Renal cortex interstitium (tissue), 11 donors: ENCODE measurements around the gene JMJD8. TPM values are rescaled to one million over a fixed set of nuclear protein-coding genes. Genes with fewer than 3 reads are reported as not detected.
"Not testable (repeated sequence)": the region's sequence is repeated elsewhere in the genome, so short reads cannot be mapped to it uniquely, and the experiment has no call there.

Source experiments
- DNase-seq, 11 donors: peaks; one replicate each; pipeline ENCODE4 v3.0.0-alpha.2; 2013; ENCODE audit warnings: low read depth in 9 of 11, low spot score in 4 of 11; ENCODE audit errors: extremely low read depth in 1 of 11
- polyA plus RNA-seq, 3 donors: library from polyadenylated mRNA; unstranded; fragments of 120-200 nt; gene quantifications; one replicate each; pipeline ENCODE4 v1.2.1, GENCODE V29; 2013; ENCODE audit not compliant: insufficient read length in 3 of 3

JMJD8 gene
- polyA plus RNA-seq, 3 donors: 48.7 to 73.8 (median 73.5) TPM

DNA sequence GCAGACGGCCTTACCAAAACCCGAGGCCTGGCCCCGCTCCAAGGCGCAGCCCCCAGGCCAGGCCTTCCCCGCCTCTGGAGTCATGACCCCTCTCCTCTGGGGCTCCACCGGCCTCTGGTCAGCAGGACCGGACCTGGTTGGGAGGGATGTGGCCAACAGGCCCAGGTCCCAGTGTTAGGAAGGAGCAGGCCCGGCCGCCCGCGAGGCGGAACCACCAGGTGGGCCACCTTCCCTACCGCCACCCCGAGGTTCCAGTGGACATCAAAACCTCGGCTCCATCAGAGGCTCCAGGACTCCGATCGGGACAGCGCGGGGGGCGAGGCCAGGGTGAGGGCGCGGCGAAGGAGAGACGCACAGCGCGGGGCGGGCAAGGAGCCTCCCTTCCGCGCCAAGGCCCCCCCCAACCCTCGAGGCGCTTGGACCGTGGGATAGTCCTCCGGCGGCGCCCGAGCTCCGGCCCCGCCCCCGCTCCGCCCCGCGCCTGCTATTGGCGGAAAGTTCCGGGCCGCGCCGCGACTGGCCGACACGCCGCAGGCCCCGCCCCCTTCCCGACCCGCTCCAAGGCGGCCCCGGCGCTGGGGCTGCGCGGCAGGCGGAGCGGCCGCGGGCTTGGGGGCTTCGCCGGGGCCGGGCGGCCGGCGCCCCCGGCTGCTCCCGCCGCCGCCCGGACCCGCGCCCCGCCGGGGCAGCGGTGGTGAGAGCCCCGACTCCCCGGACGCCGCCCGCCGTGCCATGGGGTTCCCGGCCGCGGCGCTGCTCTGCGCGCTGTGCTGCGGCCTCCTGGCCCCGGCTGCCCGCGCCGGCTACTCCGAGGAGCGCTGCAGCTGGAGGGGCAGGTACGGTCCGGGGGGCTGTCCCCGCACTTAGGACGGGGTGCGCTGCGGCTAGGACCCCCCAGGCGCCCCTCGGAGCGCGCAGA is 30.7 kb upstream of the JMJD8 start, which contains the start of gene METRN:
TSS of gene METRN (plus strand) at position 561 of the 919 bp plus-strand sequence. CDS start at position 733, 172 bp downstream.
- DNase-seq: peak in 9 of 11 donors; percentile 60 to 88 (median 82)

DNA sequence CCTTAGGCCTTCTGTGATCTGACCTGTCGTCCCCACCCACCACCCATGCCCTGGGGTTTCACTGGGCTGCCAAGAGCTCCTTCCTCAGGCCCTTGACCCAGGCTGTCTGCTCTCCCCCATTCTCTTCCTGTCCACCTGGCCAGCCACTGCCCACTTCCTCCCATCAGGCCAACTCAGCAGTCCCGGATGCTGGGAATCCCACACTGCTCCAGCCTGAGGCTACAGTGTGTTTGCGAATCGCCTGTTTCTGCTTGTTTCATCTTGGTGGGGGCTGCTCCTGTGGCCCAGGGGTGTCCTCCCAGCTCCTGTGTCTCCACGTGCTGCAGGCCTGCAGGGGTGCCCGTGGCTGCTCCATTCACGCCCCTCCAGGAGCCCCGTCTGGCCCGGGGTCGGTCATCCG is 29.9 kb upstream of the JMJD8 start:
- DNase-seq: no peak

DNA sequence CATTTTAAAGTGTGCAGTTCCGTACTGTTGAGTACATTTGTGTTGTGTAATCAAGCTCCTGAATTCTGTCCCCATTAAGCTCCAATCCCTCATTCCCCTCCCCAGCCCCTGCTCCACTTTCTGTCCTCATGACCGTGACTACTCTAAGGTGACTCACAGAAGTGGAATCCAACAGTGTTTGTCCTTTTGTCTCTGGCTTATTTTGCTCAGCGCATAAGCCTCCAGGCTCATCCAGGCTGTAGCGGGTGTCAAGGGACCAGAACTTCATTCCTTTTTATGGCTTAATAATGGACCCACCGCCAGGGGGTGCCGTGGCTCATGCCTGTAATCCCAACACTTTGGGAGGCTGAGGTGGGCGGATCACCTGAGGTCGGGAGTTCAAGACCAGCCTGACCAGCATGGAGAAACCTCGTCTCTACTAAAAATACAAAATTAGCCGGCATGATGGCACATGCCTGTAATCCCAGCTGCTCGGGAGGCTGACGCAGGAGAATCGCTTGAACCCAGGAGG is 28.7 kb upstream of the JMJD8 start:
- not testable (repeated sequence) for DNase-seq

DNA sequence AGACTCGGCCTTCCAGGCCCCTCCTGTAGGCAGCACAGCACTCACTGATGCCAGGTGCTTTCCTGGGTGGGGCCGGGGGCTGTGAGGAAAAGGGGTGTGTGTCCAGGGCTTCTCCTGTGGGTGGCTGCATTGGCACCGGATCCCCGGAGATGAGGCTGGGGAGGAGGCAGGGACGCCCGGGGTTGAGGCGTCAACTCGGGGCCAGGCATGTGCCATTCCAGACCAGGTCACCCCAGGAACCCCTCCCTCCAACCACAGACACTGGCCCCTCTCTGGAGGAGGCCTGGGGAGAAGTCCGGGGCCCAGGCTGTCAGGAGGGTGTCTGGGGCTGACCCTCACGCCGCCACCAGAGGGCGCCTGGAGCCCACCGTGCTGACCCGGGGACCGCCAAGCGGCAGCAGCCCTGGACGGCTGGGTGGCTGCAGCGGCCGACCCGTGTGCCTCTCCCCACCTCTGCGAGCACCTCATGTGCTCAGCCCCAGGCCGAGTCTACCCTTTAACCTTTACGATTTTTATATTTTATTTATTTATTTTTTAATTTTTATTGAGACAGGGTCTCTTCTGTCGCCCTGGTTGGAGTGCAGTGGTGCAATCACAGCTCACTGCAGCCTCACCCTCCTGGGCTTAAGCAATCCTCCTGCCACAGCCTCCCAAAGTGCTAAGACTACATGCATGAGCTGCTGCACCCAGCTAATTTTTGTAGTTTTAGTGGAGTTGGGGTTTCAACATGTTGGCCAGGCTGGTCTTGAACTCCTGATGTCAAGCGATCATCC is 27.6 kb upstream of the JMJD8 start:
- DNase-seq: peak in 1 of 11 donors; percentile 64

DNA sequence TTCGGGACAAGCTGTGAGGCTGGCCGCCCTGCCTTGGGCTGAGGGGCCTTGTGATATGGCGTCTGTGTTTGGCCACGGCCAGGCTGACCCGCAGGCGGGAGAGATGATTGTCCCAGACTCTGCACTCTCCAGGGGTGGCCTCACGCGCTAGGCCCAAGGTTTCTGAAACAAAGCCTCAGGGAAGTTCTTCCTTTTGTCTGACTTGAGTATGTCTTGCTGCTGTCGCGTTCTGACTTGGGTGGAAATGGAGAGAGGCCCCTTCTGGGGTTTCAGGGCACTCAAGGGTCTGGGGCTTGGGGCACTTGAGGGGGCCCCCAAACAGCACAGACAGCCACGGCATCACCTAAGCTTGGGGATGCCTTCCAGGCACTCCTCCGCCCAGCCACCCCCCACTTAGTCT is 26.9 kb upstream of the JMJD8 start:
- no peak for DNase-seq

DNA sequence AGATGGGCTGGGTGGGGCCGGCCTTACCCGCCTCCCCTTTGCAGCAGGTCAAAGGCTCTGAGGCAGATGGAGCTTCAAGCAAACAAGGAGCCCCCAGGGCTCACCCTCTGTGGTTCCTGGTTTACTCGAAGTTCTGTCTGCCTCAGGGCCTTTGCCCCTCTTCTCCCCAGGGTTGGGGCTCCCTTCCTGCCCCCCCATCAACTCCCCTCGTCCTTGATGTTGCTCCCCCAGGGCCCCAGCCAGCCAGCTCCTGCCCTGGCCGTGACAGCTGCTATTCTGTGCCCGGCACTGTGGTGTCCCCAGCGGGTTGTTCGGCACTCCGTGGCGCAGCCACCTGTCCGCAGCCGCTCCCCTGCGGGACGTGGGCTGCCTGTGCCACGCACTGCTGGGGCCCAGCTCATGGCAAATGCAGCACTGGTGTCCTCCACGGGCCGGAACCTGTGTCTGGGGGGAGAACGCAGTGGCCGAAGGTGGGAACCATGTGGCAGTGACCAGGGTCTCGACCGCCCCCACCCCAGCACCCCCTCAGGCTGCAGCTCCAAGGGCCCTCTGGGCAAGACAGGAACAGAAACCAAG is 26.5 kb upstream of the JMJD8 start:
- DNase-seq: no peak

DNA sequence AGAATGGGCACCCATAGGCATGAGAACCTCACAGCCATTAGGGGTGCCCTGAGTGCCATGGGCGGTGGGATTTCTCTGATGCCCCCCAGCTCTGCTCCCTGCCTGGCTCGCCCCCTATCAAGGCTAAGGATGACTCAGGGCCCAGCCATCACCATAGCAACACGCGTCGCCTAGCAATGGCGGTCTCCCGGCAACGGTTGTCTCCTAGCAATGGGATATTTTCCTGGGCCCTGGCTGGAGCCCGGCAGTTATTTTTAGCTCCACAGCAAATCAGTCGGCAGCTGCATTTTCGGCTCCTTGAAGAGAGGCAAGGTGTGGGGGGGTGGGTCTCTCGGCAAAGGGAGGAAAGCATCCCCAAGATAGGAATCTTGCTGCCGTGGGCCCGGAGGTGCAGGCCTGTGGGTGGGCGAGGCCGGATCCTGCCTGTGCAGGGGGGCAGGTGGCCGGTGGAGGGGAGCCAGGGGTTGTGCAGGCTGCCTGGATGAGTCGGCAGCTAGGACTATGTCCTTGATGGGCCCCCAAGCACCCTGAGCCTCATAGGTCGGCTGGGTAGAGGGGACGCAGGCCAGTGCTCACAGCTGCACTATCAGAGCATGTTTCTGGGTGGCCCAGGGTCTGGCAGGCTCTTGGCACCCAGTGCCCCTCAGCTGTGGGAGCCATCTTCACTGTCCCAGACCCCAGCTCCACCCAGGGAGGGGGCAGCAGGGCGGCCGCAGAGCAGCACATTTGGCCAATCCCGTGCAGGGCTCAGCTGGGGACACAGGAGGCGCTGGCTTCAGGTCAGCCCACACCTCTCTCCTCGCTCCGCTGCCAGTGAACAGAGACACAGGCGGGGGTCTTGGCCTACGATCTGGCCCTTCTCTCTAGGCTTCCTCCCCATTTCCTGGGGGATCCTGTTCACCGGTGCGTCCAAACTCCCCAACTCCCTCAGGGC is 25.7 kb upstream of the JMJD8 start:
- peak in 1 of 11 donors; percentile 55 for DNase-seq

DNA sequence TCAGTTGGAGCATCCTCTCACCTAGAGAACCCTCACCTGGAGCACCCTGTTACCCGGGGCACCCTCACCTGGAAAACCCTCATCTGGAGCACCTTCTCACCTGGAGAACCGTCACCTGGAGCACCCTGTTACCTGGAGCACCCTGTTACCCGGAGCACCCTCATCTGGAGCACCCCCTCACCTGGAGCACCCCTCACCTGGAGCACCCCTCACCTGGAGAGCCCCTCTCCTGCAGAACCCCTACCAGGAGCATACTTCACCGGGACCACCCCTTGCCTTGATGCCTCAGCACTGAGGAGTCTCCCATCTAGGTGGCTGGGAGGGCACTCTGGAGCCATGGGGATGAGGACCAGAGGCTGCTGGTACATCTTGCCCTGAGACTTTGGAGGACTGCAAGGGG is 24.8 kb upstream of the JMJD8 start:
- DNase-seq: no peak

DNA sequence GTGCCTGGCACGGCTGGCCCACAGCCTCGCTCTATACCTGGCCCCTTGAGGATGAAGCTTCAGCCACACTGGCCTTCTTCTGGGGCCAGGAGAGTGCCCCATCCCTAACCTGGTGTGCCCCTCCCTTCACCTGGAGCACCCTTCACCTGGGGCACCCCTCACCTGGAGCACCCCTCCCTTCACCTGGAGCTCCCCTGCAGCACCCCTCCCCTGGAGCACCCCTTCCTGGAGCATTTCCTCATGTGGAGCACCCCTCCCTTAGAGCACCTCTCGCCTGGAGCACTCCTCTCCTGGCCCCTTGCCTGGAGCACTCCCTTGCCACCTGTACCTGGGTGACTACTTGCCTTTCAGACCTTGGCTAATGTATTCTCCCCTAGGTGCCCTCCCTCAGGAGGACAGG is 23.9 kb upstream of the JMJD8 start:
- DNase-seq: no peak

DNA sequence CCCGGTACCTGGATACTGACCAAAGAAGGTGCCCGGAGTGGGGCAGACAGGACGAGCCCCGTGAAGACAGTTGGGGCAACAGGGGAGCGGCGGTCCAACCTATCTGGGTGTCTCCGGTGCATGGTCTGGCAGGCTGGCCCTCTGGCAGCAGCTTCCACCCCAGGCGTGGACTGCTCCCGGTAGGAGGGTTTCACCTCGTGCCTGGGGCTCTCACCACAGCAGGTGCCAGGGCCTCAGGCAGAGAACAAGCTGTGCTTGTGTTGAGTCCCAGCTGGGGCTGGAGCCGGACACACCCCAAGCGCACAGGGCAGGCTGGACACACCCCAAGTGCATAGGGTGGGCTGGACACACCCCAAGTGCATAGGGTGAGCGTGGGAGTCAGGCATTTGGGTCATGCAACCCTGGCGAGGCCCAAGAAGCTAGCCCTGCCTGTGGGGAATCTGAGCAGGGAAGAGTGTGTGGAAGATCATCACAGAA is 23.0 kb upstream of the JMJD8 start:
- DNase-seq: no peak

DNA sequence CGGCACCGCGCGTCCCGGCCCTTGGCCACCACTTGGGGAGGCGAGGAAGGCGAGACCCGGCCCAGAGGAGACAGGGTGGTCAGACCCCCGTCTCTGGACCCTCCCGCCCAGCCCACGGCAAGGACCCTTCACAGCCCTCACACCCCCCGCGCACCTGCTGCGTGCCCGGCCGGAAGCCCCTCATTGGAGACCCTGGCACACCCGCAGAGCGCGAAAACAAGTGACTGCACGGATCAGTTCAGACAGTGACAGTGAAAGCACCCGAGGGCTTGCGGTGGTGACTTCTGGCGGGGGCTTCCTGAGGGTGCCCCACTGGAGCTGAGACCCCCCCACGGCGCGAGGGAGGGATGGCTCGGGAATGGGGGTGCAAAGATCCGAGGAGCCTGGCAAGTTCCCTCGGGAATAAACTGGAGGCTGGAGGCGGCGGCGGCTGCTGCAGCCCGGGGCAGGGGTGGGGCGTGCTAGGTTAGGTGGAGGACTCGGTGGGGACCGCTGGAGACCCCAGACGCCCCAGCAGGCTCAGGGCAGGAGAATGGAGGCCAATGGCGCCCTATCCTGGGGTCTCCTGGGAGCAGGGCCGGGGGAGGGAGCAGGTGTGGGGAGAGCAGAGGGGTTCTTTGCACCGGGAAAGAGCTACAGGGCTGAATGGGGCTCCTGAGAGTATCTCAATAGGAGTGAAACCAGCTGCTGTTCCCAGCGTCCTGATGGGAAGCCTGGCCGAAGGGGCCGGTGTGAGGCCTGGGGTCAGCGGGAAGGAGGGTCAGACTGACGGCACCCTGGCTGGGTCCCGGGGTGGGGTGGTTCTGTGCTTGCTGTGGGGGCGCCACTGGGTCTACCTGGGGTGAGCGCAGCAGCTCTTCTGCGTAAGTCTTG is 22.3 kb upstream of the JMJD8 start:
- DNase-seq: no peak

DNA sequence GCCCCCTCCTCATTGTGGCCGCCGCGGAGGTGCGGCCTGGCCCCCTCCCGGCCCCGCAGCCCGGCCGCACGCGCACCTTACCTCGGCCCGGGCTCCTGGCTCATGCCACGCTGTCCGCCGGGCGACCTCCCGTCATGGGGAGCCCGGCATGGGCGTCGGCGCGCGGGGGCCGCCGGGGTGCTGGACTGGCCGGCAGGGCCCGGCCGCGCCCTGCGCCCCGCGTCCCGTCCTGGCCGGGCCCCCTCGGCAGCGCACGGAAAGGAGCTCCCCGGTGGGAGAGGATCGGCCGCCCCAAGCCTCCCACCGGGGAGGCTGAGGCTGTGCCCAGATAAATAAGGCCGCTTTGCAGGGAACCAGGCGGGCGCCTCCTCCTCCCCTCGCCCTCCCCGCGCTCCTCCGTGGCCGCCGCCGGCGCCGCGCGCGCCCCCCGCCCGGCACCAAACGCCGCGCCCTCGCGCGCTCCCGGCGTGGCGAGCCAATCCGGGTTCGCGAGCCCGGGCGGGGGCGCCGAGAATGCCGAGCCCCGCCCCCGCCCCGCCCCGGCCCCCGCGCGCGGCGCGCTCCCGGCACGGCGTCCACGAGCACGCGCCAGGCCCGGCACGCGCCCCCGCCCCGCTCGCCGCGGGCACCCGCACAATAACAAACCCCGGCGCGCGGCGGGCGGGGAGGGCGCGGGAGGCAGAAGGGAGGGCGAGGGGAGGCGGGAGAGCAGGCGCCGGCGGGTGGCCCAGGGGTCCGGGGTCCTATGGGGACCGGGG is 21.5 kb upstream of the JMJD8 start, which contains the start of gene FBXL16:
TSS of gene FBXL16 (minus strand) at position 371 of the 758 bp plus-strand sequence. CDS start 8,396 bp downstream, outside the sequence.
- DNase-seq: no peak

DNA sequence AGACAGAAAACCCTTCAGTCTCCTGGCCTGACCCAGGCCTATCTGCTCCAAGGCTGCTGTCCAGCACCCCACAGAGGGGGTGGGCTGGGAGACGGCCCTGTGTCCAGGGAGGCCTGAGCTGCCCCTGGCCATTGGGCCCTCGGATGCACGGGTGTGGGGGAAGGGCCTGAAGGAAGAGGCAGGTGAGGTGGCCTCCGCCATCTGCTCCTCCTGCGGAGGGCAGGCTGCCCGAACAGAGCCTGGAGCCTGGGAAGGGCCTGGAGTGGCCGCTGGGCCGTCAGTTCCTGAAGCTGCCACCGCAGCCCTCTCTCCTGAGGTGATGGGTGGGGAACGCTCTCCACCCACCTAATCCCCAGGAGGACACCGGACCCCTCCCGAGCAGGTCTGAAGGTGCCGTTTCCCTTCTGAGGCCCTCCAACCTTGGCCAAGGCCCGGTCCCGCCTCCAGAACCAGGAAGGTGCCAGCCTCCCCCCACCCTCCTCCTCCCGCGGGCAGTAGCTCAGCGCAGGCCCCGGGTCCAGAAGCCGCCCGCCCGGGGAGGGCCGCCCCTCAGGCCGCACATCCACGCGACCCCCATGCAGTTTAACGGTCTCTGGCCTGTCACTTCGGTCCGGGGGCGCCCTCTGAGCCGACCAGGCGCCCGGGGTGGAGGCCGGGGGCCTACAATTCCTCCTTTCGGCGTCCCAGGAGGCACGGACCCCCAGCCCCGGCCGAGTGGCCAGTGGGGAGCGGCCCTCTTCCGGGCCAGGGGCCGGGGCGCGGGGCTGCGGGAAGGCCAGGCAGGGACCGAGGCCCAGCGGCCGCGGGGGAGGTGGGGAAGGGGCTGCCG is 20.6 kb upstream of the JMJD8 start:
- DNase-seq: no peak

DNA sequence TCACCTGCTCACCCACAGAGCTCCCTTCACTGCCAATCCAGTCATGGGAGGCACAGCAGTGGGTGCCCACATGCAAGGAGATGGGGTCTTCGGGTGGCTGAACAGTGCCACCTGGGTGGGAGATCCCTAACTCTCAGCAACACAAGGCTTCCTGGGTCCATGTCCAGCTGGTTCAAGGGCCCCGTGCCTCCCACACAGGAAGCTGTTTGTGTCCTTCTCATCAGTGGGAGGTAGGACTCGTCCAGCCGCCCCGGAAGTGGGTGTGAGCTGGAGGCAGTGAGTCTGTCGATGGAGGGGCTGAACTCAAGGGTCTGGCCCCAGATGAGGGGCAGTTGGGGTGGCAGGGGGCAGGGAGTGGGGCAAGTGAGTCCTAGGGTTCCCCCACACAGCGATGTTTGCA is 19.9 kb upstream of the JMJD8 start:
- DNase-seq: no peak

DNA sequence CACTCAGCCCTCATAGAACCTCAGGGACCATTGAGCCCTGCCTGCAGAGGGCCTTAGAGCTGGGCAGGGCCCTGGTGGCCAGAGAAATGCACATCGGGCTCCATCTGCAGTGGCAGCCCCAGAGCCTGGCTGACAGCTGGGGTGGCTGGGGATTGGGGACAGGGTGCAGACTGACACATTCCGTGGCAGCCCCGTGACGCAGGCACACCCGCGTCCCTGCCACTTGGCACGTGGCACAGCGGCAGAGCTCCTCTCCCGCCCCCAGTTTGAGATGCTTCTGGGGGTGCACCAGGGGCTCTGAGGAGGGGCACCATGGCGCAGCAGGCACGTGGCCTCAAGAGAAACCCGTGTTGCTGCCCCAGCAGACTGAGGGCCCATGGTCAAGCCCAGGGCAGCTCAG is 19.3 kb upstream of the JMJD8 start:
- no peak for DNase-seq

DNA sequence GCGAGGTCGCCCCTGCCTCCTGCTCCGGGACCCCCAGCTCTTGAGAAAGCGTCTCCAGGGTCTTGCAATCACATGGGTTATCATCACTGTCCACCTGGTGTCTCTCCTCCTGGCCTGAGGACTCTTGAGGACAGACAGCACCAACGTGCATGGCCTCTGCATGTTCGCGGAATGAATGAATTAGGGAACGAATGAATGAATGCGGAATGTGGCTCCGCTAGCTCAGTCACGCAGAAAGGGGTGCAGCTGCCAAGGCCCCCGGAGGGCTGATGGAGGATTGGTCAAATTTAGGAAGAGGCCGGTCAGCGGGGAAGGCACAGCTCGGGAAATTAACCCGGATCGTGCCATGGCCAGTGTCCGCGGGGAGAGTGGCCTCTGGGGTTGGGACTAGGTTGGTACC is 18.2 kb upstream of the JMJD8 start:
- DNase-seq: no peak
